Panc1 (cell line): ENCODE measurements around the gene FBXL3. TPM values are rescaled to one million over a fixed set of nuclear protein-coding genes. Genes with fewer than 3 reads are reported as not detected.

Experiments
- ATAC-seq: fragments of 200-7000 bp; cut with Tn5 transposase; 2 replicates; pipeline ENCODE4 v1.9.1; 2020; ENCODE audit warnings: mild to moderate bottlenecking, moderate library complexity
- BruUV-seq: library from RNA; stranded (reverse); fragments of 400-500 nt; replicated peaks from 2 replicates; lab custom pipeline; 2021; lab: Mats Ljungman, UMichigan
- CTCF ChIA-PET: fragments of 300-600 bp; sonication (Branson Sonifier 250); formaldehyde crosslinking; loops from one replicate; lab custom pipeline; 2022; ENCODE audit warnings: antibody characterized with exemption; lab: Charles Lee
- POLR2A ChIA-PET: fragments of 300-600 bp; sonication (Branson Sonifier 250); formaldehyde crosslinking; loops from one replicate; lab custom pipeline; 2022; ENCODE audit warnings: antibody characterized with exemption; lab: Charles Lee
- DNase-seq: peaks from one replicate; pipeline ENCODE4 v3.0.0-alpha.2; 2010; ENCODE audit warnings: low read depth, low spot score
- H3K27ac ChIP-seq: 2 replicates; pipeline ENCODE4 v1.5.1; 2011; ENCODE audit warnings: mild to moderate bottlenecking, low read length, inconsistent platforms
- H3K27me3 ChIP-seq: fragments of 200-500 bp; sonication (Bioruptor generic); 2 replicates; pipeline ENCODE4 v1.6.0; 2014; ENCODE audit warnings: low read length, inconsistent platforms; ENCODE audit not compliant: control insufficient read depth, insufficient read depth
- H3K36me3 ChIP-seq: fragments of 200-500 bp; sonication (Bioruptor generic); 2 replicates; pipeline ENCODE4 v1.5.1; 2014; ENCODE audit warnings: inconsistent platforms, mild to moderate bottlenecking, low read length, moderate library complexity; ENCODE audit not compliant: control insufficient read depth, insufficient read depth
- H3K4me1 ChIP-seq: 2 replicates; pipeline ENCODE4 v1.5.1; 2011; ENCODE audit warnings: inconsistent platforms, mild to moderate bottlenecking, low read length, moderate library complexity; ENCODE audit not compliant: control insufficient read depth, insufficient read depth
- H3K4me3 ChIP-seq, 2 experiments: 2 replicates each; pipeline ENCODE4 v1.5.1; 2011 to 2012; ENCODE audit warnings: low read depth in 2 of 2, low read length in 2 of 2, mild to moderate bottlenecking in 2 of 2, inconsistent platforms in 1 of 2, moderate library complexity in 1 of 2
- H3K9me3 ChIP-seq: fragments of 200-500 bp; sonication (Bioruptor generic); 2 replicates; pipeline ENCODE4 v1.5.1; 2014; ENCODE audit warnings: low read depth, mild to moderate bottlenecking, inconsistent platforms, low read length, moderate library complexity; ENCODE audit not compliant: control insufficient read depth, insufficient read depth
- CTCF ChIP-seq: fragments of 450-650 bp; IDR thresholded peaks from 2 replicates; pipeline ENCODE4 v1.5.1; 2017; ENCODE audit warnings: mild to moderate bottlenecking
- POLR2AphosphoS5 ChIP-seq: IDR thresholded peaks from 2 replicates; pipeline ENCODE4 v1.6.1; 2012; ENCODE audit warnings: mild to moderate bottlenecking, low read depth, low read length, moderate library complexity
- REST ChIP-seq, 2 experiments: IDR thresholded peaks; 2 replicates each; pipeline ENCODE4 v1.6.1; 2011 to 2012; ENCODE audit warnings: low read depth in 2 of 2, control low read depth in 1 of 2, low read length in 1 of 2, mild to moderate bottlenecking in 1 of 2, moderate library complexity in 1 of 2; ENCODE audit not compliant: insufficient read depth in 1 of 2
- SIN3A ChIP-seq: IDR thresholded peaks from 2 replicates; pipeline ENCODE4 v1.6.1; 2012; ENCODE audit warnings: low read depth, mild to moderate bottlenecking, low read length, moderate library complexity, borderline replicate concordance; ENCODE audit not compliant: insufficient read depth
- TCF7L2 ChIP-seq: IDR thresholded peaks from 2 replicates; pipeline ENCODE4 v1.6.1; 2011; ENCODE audit warnings: mild to moderate bottlenecking, low read depth, low read length, inconsistent platforms
- in situ Hi-C: cut with HindIII; loops from 2 replicates; pipeline ENCODE4 v1.10.0; 2016; ENCODE audit warnings: low sequenced_read_pairs, low pct_unique_long_range_greater_than_20kb
- intact Hi-C: fragments of 100-400 bp; cut with micrococcal nuclease; formaldehyde crosslinking; loops from one replicate; pipeline ENCODE4 v1.10.0; 2022; ENCODE audit not compliant: unreplicated experiment
- total RNA-seq: library from RNA; stranded (reverse); gene quantifications from one replicate; pipeline ENCODE4 v1.2.1, GENCODE V29; 2021; ENCODE audit not compliant: unreplicated experiment

Gene FBXL3
- total RNA-seq, 1 experiment from 2014 or later: 18.5 TPM

- ATAC-seq: no peak; the same call in 1 of the 2 replicates
- intact Hi-C loops (no loop called here), in situ Hi-C loops (no loop called here)
Observed at GRCh38 chr13:76992548-76993001, 34.4 kb downstream of the FBXL3 start.

More at GRCh38 chr13:76992548-76993001, 34.4 kb downstream of the FBXL3 start:
- POLR2A ChIA-PET: interaction anchor here (0.5 kb wide), 1 partner anchor 453 kb away, joined by 4 read pairs; no protein-coding TSS in a partner anchor
- no peaks in the 10 kb centered on the region for H3K9me3 ChIP-seq
- TSS peak; percentile 69 for BruUV-seq
- peak overlapping the region; percentile 79 for H3K27ac ChIP-seq
- no peak for DNase-seq
- CTCF ChIA-PET: no interaction called here
- no peaks in the 10 kb centered on the region for H3K27me3 ChIP-seq
- peaks cover 2% of the 10 kb centered on the region; the same call in 1 of the 2 replicates for H3K36me3 ChIP-seq
- H3K4me3 ChIP-seq: peak overlapping the region; percentile 72 to 84
- TF ChIP-seq REST (IDR thresholded peaks at IDR 0.05; ENCODE audit: insufficient read depth in 1 of 2, low read depth in 2 of 2, low read length in 1 of 2) (no peak), CTCF (no peak), TCF7L2 (no peak), SIN3A (no peak), POLR2AphosphoS5 (no peak)
- H3K4me1 ChIP-seq: peaks cover 3% of the 10 kb centered on the region; the same call in 1 of the 2 replicates
